SHP77 treated with DMSO at 0.1 percent for 48 hours (cell line): ENCODE results near the gene CD302.
"Not testable (repeated sequence)": the region's sequence is repeated elsewhere in the genome, so short reads cannot be mapped to it uniquely, and the experiment has no call there.

ENCODE experiments used
- DNase-seq: peaks from one replicate; lab custom pipeline; 2025; lab: John Stamatoyannopoulos, UW

CD302 gene, protein sequence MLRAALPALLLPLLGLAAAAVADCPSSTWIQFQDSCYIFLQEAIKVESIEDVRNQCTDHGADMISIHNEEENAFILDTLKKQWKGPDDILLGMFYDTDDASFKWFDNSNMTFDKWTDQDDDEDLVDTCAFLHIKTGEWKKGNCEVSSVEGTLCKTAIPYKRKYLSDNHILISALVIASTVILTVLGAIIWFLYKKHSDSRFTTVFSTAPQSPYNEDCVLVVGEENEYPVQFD

DNA sequence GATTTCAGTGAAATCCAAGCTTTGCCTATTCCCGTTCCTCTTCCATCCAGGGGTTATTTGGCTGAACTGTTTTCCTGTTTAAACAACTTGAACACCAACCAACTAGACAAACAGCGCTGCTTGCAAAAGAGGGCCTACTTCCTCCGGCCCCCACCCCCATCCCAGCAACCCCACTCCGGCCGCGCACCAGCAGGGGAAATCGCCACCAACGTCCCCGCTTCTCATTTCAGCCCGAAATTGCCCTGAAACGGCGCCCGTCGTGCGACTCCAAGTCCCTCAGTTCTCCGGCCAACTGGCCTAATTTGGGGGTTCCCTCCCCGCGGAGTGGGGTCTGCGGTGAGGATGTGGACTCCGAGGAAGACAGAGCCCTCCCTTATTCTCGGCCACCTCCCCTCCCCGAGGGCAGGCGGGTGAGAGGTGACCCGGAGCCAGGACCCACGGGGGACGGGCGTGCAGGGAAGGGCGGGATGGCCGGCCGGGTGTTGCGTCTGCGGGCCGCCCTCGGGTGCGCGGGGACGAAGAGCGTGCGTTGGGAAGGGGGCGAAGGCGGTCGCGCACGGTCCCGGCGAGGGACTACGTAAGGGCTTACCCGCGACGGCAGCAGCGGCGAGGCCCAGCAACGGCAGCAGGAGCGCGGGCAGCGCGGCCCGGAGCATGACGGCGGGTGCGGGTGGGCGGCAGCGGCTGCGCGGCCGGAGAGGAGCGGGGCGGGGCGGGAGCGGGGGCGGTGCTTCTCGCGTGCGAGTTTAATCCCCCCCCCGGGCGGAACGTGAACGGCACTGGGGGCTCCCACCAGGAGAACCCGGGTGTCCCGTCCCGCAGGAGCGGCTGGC, at the start of gene CD302:
Gene CD302 (minus strand): TSS at position 666 of the 833 bp plus-strand sequence. CDS start 10 bp downstream, at position 656.
- DNase-seq: no peak

DNA sequence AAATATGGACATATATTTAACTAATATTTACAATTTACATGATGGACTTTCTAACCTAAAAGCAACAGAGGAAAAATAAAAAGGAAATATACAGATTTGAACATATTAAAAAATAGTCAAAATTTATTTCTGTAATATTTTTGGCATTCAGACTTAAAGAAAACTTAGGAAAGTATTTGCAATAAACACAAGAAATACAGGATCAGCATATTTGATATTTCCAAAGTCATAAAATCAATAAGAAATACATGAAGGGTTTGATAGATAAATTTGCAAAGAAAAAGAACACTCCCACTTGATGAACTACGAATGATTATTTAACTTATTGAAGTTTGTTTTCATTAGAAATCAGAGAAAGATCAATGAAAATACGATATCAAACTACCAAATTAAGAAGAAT, 48.6 kb upstream of the CD302 start:
- DNase-seq: no peak

DNA sequence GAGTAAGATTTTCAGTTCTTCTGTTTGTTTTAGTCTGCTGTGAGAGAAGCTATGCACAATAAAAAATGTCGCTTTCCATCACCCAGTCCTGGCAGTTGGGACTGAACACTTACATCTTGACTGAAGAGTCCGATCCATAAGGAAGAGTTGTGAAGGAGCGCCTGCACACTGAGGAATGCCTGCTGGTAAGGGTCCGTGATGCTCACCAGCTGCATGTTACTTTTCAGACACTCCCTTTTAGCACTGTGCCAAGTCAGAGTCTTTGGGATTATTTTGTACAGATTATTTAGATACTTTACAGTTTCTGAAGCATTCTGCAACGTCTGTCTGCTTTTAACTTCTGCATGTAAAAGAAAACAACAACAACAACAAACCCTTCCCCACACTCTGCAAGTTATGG, 42.6 kb upstream of the CD302 start:
- no peak for DNase-seq

DNA sequence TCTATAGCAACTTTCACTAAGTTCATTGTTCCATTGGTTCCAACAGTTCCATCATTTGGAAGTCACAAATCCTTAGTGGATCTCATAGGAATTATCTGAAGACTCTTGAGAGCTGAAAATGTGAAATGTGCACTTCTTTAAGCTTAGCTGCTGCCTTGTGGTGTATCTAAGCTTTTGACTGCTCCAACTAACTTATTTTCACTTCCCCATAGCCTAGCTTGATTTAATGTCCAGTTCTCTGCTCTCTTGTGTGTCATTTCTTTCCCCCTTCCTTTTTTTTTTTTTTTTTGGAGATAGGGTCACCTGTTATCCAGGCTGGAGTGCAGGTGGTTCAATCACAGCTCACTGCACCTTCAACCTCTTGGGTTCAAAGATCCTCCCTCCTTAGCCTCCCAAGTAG, 34.9 kb upstream of the CD302 start:
- DNase-seq: no peak

DNA sequence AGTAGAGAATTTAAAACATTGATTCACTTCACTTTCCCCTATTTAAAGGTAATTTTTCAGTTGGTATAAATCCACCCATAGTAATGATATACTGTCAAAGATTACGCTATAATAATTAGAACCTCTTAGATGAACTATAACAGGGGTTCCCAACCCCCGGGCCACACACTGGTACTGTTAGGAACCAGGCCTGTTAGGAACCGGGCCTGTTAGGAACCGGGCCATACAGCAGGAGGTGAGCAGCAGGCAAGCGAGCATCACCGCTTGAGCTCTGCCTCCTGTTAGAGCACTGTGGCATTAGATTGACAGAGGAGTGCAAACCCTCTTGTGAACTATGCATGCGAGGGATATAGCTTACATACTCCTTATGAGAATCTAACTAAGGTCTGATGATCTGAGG, 34.0 kb upstream of the CD302 start:
- no peak for DNase-seq

DNA sequence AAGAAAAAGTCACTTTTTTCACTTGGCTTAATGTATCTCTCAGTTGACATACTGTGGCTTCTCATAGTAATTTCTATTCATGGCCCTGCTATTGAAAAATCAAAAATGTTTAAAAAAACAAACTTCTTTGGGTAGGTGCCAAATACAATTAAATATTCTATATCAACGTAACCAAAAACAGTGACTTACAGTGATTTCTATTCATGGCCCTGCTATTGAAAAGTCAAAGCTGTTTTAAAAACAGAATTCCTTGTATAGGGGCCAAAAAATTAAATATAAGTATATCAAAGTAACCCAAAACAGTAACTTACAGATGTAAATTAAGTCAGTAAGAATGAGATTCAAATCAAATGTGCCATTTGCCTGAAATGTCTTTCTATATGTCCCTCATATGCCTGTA, 31.4 kb upstream of the CD302 start:
- no peak for DNase-seq

DNA sequence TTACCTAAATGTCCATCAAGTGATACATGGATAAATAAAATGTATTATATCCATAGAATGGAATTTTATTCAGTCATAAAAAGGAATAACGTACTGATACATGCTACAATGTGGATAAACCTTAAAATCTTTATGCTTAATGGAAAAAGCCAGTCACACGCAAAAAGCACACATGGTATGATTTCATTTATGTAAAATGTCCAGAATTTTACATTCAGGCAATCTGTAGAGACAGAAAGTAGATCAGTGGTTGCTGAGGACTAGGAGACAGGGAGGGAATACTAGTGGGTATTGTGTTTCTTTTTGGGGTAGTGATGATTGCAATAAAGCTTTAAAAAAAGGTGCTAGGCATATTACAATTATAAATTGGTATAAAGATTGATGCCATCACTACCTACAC, 30.7 kb upstream of the CD302 start:
- DNase-seq: no peak

DNA sequence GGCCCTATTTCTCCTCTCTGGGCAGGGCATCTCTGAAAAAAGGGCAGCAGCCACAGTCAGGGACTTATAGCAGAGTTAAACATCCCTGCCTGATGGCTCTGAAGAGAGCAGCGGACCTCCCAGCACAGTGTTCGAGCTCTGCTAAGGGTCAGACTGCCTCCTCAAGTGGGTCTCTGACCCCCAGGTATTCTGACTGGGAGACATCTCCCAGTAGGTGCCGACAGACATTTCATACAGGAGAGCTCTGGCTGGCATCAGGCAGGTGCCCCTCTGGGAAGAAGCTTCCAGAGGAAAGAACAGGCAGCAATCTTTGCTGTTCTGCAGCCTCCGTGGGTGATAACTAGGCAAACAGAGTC, 24.4 kb upstream of the CD302 start:
- DNase-seq: not testable (repeated sequence)

DNA sequence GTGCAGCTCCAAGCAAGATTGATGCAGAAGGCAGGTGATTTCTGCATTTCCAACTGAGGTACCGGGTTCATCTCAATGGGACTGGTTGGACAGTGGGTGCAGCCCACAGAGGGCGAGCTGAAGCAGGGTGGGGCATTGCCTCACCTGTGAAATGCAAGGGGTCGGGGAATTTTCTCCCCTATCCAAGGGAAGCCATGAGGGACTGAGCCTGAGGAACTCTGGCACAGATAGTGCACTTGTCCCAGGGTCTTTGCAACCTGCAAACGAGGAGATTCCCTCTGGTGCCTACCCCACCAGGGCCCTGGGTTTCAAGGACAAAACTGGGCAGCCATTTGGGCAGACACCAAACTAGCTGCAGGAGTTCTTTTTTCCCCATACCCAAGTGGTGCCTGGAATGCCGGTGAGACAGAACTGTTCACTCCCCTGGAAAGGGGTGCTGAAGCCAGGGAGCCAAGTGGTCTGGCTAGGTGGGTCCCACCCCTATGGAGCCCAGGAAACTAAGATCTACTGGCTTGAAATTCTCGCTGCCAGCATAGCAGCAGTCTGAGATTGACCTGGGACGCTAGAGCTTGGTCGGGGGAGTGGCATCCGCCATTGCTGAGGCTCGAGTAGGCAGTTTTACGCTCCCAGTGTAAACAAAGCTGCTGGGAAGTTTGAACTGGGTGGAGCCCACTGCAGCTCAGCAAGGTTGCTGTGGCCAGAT, 23.9 kb upstream of the CD302 start:
- not testable (repeated sequence) for DNase-seq

DNA sequence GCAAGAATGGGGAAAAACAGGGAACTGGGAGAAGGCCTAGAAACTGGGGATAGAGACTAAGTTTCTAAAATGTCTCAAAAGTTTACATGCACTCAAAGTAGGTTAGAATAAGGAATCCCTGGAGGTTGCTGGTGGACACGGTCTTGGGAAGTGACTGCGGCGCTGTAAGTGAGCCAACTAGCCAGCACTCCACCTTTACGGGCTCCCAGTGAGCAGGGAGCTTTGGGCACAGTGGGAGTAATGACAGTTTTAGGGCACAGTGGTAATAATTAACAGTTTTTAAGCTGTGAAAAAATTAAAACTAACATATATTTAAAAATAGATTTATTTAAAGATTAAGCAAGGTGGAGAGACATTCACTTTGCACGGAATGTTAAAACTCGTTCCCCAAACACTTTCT, 20.9 kb upstream of the CD302 start:
- no peak for DNase-seq

DNA sequence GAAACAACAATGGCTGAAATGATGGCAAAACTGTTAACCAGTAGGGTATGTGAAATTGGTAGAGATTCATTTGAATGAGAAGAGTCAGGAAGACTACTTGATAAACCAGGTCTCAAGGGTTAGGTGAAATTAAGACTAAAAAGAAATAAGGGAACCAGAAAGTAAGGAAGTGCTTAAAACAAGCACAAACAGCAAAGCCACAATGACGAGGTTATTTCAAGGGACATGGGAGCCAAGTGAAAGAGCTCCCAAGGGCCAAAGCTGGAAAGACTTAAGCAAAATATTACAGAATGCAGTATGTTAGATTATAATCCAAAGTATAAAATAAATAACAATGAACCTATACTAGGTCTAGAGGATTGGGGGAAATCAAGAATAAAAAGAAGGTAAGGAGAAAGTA, 19.3 kb upstream of the CD302 start:
- no peak for DNase-seq

DNA sequence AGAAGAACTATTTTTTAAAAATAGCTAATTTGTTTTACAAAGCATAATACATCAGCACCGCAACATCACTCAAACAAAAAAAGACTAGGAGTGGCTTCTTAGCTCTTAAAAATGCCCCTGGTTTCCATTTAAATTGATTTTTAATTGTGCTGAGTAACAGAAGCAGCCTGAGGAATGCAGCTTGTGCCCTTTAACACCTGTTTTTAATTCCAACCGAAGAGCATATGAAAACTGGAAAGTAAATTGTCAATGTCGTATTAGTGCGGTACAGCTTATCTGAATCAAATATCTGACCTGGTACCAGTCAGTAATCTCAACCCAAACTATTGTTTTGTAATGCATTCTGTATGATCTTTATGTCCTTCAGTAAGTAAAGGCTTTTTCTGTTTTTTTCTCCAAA, 13.2 kb upstream of the CD302 start:
- DNase-seq: no peak

DNA sequence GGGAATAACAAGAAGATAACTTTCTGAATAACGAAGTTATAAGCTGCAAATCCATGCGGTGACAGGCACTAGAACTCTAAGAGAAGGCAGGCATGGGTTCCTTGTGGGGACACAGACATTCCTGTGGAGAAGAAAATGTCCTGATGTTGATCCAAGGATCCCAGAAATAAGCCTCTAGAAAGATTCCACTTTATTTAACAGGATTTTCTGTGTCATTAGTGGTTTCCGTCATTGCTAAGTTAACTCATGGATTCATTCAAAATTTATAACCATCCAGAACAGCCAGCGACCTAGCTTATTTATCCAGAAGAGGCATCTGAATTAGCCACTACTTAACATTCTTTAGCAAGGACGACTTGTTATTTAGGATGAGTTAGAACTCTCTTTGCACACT, 10.0 kb upstream of the CD302 start:
- DNase-seq: no peak

DNA sequence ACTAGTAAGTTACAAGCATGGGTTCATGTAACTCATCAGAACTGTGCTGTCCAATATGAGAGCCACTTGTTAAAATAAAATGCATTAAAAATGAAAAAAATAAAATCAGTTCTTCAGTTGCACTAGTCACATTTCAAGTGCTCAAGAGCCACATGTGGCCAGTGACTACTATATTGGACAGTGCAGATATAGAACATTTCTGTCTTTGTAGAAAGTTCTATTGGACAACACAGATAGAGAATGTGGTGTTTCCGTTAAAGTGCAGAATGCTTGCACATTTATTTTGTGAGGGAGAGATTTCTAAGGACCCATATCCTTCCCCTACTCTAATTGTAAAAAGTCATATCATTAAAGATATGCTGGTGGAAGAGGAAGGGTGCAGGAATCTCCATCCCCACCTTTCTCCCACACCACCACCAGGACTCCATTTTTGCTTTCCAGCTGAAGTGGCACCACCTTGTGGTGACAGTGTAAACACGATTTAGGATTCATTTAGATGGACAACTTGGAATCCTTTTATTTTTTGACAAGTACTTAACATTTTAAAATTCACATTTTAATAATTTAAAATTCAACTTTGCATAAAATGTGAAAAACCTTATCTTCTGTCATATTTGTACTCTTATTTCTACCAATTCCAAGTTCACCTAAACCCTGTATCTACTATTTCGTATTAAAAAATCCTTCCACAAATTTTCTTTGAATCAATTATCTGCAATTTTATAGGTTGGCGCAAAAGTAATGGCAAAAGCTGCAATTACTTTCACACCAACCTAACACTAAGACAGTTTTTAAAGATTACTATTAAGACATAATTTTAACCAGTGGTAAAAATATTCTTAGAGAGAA, 9.4 kb upstream of the CD302 start:
- DNase-seq: no peak

DNA sequence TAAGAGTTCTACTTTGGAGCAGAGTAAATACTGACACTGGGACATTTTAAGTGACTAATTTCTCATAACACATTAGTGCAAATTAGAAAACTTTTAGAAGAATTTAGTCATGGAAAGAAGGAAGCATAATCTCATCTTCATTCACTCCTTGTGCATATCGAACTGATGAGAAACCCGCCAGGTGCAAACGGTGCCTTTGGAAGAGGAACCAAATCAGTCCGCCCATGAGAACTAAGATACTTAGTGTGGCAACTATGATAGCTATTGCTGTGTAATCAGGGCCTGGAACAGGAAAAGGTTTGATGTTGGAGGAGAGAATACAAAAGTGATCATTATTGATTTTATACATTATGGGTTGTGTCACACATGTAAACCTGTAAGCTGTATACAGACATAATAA, 6.9 kb upstream of the CD302 start:
- DNase-seq: no peak

DNA sequence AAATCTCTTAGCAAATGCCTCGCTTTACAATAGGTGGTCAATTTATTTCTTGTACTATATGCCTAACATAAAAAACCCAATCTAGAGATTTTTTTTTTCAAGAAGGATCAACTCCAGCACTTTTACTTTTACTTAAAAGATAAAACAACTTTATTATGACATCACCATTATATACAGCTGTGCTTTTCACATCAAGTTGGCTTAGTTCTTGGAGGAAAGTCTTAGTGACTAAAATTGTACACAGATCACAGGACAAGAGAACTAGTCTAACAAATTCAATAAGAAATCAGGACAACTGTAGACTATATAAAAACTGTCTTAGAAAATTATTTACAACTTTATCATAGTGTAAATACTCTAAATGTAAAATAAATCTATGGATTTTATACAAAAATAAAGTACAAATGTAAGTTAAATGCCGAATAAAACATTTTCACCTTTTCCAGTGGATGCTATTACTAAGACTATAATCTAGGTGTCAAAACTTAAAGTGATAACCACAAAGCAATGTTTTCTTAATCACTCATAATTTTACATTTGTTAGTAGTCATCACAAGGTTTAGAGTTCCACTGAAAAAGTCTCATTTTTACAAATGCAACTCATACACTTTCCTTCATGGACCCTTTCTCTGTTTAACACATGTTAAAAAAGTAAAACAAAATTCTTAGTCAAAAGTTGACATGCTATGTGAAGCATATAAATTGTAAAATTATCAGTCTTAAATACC, 5.4 kb upstream of the CD302 start:
- no peak for DNase-seq

DNA sequence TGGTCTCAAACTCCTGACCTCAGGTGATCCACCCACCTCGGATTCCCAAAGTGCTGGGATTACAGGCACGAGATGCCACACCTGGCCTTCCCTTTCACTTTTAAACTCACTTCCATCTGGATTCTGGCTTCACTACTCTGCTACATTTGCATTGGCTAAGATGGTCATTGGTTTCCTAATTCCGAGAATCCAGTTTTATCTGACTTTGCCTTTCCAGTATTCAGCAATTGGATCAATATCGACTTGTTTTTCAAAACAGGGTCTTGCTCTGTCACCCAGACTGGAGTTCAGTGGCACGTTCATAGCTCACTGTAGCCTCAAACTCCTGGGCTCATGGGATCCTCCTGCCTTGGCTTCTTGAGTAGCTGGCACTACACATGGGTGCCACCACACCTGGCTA, 4.7 kb upstream of the CD302 start:
- no peak for DNase-seq

DNA sequence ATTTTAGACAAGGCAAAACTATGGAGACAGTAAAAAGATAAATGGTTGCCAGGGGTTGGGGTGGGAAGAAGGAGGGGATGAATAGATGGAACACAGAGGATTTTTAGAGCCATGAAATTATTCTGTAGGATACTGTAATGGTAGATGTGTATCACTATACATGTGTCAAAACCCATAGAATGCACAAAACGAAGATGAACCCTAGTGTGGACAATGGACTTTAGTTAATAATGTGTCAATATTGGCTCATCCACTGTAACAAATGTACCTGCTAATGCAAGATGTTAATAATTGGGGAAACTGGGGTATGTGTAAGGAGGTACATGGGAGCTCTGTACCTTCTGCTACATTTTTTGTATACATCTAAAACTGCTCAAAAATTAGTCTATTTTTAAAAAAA, 1.8 kb upstream of the CD302 start:
- no peak for DNase-seq

DNA sequence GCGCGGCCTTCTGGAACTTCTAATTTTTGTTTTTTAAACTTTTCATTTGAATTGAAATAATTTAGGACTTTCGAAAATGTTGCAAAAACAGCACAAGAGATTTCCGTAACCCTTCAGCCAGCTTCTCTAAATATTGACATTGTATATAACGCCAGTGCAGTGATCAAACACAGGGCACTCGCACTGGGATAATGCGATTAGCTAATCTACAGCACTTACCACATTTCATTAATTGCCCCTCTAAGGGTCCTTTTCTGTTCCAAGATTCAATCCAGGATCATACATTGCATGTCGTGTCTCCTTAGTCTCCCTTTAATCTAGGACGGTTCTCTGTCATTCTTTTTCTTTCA, 343 bp upstream of the CD302 start:
- no peak for DNase-seq

DNA sequence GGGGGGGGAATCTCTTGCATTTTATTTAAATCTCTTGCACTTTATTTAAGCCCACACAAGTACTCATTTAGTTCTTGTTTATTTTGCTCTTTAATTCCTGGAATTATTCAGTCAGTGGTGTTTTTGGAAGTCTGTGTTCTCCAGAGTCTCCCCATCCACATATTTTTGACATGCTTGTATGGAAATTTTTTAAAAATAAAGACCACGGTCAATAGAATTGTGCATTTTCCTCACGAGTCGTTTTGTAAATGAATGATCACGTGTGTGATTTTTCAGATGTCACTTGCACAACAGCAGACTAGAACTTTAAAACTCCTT, 824 bp downstream of the CD302 start:
- DNase-seq: no peak

DNA sequence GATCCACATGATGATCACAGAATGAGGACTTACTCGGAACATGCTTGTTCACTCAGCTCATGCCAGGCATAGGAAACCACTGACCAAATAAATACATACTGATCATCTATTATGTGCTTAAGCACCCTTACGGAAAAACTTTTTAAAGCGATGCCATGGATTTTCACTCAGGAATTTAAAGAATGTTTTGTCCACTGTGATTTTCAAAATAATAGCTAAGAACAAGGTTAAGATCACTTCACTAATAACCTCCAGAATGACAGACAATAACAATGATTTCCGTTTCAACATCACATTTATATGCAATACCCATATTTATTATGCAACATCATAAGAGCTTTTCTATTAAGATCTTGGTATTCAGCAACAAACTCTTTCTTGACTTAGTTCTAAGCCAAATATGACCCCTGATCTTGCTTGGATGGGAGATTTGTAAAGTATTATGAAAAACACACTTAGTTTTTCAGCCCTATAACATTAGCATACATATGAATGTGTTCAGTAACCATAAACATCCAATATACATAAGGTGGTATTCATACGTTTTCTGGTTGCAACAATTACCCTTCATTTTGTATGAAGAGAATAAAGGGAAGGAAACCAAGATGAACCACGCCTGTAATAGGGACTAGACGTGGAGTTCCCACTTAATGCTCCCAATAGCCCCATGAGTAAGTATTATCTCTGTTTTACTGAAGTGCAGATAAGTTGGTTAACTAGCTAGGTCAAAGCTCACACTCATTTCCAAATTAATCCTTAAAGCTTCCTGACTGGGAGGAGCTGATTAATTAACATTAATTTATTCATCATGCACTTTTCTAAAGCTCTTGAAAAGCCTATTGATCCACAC, 1.9 kb downstream of the CD302 start:
- no peak for DNase-seq
